ENCODE data around the gene RPS24.
A peak's percentile ranks its signal among the peaks of the same experiment; 100 is the strongest.

The RPS24 gene

GRCh38 chr10:78028438-78029268 lies 5.0 kb upstream of the RPS24 start:
- peak; percentile 47 for DNase-seq

DNA sequence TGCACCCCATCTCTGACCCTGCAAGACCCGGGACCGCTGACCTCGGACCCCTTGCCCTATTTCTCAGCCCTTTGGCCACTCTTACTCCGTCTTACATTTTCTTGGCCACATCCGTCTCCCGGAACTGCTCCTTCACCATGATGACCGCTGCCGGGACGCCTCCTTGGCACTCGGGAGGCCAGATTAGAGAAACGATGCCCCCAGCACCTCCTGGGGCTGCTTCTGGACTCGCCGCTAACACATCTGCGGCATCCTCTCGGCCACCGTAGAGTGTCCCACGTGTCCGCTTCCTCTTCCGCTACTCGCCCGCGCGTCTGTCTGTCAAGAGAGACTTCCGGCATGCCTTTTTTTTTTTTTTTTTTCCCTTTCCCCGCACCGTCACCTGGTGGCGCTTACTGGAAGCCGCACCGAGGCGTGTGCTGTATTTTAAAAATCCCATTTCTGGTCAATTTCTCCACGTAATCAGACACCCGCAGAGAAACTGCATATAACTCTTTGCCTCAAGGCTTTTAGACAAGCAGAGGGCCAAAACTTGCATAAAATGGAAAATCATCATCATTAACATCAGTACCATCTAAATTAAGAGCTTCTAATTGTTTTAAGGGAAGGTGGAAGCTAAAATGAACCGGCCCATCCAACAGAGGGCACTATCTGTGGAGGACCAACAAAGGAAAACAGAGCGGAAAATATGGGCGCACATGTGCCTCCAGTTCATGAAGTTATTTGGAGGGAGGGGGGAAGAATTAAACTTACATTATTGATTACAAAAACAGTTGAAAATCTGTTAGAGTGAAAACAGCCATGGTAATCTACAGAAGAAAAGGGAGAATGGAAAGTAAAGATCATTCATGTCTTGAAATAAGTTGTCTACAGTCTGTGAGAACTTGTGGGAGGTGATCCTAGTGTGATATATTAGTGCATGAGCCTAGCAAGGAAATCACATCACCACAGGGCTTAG lies 4.1 kb upstream of the RPS24 start, which contains the start of gene POLR3A:
POLR3A (minus strand) TSS at position 247 of the 958 bp plus-strand sequence; CDS start at position 139, 108 bp downstream.
- peak; percentile 98 for DNase-seq

DNA sequence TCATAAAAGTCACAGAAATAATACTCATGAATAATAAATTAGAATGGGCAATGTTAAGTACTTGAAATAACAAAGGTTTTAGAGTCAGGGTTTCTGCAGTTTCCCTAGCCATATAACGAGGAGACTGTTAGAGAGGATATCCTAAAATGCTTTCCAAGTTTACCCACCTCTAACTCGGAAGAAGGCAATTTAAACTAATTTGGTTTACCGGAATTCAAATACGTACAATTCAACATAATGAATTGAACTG lies 351 bp upstream of the RPS24 start:
- DNase-seq, result no peak

GRCh38 chr10:78035025-78035424 lies 1.4 kb downstream of the RPS24 start:
- DNase-seq, result no peak

GRCh38 chr10:78035437-78035836 lies 1.8 kb downstream of the RPS24 start:
- no peak for DNase-seq

GRCh38 chr10:78035933-78036583 lies 2.4 kb downstream of the RPS24 start:
- DNase-seq, result no peak

- DNase-seq, result no peak
Measured at GRCh38 chr10:78038105-78038504, 4.4 kb downstream of the RPS24 start.

DNA sequence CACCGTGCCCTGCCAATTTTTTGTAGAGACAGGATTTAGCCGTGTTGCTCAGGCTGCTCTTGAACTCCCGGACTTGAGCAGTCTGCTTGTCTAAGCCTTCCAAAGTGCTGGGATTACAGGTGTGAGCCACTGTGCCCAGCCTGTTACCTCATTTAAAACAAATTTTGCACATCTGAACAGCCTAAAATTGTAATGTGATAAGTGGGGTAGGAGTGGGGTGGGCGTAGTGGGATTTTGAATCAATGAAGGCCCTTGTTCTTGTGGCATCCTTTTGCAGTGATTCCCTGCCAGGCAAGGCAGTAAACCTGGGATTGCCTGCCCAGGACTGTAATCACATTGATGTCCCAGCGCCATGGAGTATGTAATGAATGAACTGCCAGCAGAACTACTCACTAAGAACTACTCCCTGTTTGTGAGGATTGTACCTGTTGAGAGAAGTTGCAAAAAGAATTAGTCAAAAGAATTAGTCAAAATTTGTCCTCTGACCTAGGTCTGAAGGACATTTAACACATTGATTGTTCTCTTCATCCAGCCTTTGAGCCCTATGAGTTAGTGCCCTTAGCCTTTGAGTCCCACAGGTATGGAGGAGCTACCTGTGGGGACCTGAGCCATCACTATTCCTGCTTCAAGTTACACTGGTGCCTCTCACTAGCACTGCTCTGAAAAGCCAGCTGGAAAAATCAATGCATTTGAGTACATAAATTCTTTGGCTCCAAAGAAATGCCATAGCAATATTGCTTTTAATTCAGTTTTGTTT lies 5.3 kb downstream of the RPS24 start:
- no peak for DNase-seq

DNA sequence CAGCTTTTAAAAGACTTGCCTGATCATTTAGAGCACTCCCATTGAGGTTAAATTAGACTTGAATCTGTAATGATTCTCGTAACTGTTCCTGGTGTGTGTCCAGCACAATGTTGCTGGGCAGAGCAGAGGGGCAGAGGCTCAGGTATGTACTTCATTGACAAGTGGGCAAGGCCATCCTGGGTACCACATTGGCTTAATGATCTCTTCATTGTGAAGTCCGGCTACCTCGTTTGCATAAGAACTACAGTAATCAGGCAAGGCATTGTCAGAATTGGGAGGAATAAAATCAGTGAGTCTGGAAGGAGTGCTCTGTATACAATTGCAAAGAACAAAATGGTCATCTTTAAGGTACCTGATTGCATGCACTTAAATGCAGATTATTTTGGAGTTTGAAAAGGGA lies 6.1 kb downstream of the RPS24 start:
- DNase-seq, result no peak

GRCh38 chr10:78041170-78042057 lies 7.8 kb downstream of the RPS24 start:
- no peak for DNase-seq

DNA sequence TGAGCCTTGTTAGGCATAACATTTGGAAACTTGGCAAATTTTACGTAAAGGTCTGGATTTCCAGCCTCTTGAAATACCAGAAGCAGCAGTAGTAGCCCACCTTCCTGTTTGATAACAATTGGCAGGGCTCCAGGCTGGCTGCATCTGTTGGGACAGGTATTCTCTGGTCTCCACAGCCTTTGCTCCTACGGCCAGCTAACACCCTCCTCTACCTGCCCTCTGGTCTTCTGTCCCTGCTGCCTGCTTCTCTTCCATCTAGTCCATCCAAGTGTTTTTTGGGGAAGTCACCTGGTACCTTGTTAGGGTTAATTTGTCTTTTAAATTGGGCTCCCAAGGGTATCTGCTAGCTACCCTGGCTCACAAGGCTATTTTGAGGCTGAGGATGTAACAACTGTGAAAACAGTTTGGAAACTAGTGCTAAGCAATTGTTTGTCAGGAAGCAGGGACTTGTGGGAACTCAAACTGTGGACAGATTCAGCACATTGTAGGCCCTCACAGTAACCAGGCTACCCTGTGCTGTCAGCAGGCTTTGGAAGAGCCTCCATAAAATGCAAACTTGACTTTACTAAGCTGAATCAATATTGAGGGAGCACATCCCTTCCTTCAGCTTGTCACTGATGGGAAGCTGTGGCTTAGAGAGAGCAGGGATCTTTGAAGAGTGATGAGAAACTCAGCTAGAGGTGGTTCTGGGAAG lies 8.5 kb downstream of the RPS24 start:
- no peak for DNase-seq

DNA sequence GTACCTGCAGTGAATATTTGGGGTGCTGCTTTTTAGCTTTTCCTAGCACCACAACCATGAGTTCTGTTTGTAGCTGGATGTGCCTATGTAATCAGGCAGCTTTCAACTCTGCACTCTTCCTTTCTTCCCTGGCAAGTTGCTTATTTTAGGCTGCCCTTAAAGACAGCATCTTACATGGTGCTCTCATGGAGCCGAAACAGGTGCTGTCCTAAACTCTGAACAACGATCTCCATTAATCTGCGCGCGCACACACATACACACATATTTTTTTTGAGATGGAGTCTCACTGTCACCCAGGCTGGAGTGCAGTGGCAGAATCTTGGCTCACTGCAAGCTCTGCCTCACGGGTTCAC lies 9.1 kb downstream of the RPS24 start:
- DNase-seq, result no peak

GRCh38 chr10:78044179-78044578 lies 10.5 kb downstream of the RPS24 start:
- no peak for DNase-seq

GRCh38 chr10:78044699-78045098 lies 11.0 kb downstream of the RPS24 start:
- no peak for DNase-seq

GRCh38 chr10:78045237-78045636 lies 11.6 kb downstream of the RPS24 start:
- DNase-seq, result no peak

DNA sequence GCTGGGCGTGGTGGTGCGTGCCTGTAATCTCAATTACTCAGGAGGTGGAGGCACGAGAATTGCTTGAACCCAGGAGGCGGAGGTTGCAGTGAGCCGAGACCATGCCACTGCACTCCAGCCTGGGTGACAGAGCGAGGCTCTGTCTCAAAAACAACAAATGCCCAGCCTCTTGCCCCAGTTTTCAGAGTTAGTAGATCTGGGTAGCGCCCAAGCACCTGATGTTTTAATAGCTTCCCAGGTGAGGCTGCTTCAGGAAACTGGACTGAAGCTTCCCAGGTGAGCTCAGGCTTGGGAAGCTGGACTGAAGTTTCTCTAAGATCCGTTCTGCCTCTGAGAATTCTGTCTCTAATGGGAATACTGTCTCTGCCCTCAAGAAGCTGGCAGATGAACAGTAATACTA lies 12.2 kb downstream of the RPS24 start:
- no peak for DNase-seq

GRCh38 chr10:78046711-78047269 lies 13.1 kb downstream of the RPS24 start:
- DNase-seq, result no peak

DNA sequence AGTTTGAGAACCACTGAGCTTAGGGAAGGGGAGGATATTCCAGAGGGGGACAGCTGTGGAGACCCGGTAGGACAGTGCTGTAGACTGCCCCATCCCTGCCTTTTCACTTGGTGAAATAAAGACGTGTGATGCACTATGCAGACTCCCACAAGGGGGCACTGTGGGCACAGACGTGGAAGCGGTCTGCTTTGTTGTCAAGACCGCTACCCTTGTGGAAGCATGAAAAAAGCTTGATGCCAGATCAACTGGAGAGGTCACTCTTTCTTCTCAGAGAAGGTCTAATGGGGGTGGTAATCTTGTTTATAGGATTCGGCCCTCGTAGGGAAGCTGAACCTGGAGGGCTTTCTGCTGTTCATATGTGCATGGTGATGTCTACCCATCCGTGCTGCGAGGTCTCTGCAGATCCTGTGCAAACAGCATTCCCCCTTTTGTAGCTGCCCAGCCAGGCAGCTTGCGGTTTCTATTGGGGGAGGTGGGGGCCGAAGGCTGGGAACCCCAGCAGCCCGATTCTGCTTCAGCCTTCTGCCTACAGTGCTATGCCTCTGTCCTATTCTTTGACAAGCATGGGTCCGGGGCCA lies 13.7 kb downstream of the RPS24 start:
- DNase-seq, result peak; percentile 88

DNA sequence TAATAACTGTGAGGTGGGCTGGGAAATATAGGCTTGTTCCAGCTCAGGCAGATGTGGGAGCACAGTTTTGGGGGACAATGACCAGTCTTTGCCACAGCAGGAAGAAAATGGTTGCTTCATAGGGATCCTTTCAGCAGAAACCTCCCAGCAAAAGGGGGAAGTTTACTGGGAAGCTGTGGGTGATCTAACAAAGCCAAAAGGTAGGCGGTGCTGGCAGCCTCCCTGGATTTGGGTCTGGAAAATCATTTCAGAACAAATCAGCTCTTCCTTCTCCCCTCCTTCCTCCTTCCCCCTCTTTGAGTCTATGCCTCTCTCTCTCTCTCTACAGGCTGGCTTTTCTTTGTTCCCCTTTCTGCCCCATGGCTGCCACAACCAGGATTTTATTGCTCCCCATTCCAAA lies 16.2 kb downstream of the RPS24 start:
- no peak for DNase-seq

DNA sequence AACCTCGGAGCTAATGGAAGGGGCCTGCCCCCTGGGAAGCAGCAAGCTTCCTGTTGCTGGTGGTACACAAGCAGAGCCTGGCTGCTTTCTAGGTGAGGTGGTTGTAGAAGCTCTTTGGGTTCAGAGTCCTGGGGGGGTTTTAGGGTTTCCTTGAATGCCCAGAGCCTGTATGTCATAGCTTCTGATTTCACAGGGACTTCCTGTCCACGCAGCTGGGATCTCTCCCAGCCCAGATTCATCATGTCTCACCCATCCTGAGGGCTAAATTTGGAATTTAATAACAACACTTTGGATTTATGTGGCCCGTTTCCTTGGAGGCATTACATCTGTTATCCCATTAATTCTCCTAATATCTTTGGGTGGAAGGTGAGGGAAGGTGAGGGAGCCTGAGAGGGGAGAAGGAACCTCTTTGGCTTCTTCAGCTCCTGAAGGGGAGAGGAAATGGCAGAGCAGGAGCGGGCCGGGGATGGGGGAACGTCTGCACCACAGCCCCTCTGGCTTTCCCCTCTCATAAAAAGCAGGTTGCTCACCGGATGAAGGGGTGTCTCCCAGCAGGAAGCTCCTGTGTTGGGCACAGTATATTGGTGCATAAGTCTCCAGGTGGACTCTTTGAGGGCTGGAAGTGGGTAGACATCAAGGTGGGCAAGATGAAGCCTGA lies 19.7 kb downstream of the RPS24 start:
- DNase-seq, result no peak

Data from NCI-H146 (cell line).